ENCODE results near the gene RANBP10.

RANBP10 gene

GRCh38 chr16:67749436-67750078 is 56.8 kb downstream of the RANBP10 start:
- Histone ChIP-seq H3K36me3 (ENCODE audit: insufficient read depth, low read length) (peaks cover 19% of the 10 kb centered on the region; the same call in 1 of the 2 replicates), H3K79me2 (ENCODE audit: insufficient read depth, low read length) (no peaks in the 10 kb centered on the region), H3K4me3 (ENCODE audit: low read length, poor library complexity, severe bottlenecking) (no peak overlapping the region), H3K4me2 (ENCODE audit: low read depth, low read length, poor library complexity, severe bottlenecking) (no peak overlapping the region), H3F3A (ENCODE audit: low read depth) (no peaks in the 10 kb centered on the region), H4K20me1 (ENCODE audit: insufficient read depth, low read length, poor library complexity, severe bottlenecking) (no peaks in the 10 kb centered on the region), H3K9me3 (ENCODE audit: insufficient read depth, low read depth, low read length) (no peaks in the 10 kb centered on the region), H2AFZ (ENCODE audit: low read length) (no peak overlapping the region), H3K9me2 (replicated peaks; ENCODE audit: low read depth, low read length) (no peaks in the 10 kb centered on the region), H3K27me3 (ENCODE audit: insufficient read depth, low read length, poor library complexity, severe bottlenecking) (no peaks in the 10 kb centered on the region), H3K4me1 (ENCODE audit: insufficient read depth, low read length, poor library complexity, severe bottlenecking) (no peaks in the 10 kb centered on the region), H3K9ac (ENCODE audit: low read depth, low read length, poor library complexity, severe bottlenecking) (no peak overlapping the region)
- no peak for TF ChIP-seq EZH2phosphoT487 (IDR thresholded peaks at IDR 0.05; ENCODE audit: borderline replicate concordance)
- TF ChIP-seq CTCF (conservative IDR thresholded peaks at IDR 0.05; ENCODE audit: low read length), result no peak

- no peaks in the 10 kb centered on the region for H3F3A ChIP-seq (ENCODE audit: low read depth)
- H3K9me2 ChIP-seq (replicated peaks; ENCODE audit: low read depth, low read length), result no peaks in the 10 kb centered on the region
- TF ChIP-seq CTCF (conservative IDR thresholded peaks at IDR 0.05; ENCODE audit: low read length) (no peak), EZH2phosphoT487 (IDR thresholded peaks at IDR 0.05; ENCODE audit: borderline replicate concordance) (no peak)
- H3K79me2 ChIP-seq (ENCODE audit: insufficient read depth, low read length), result no peaks in the 10 kb centered on the region
- H3K4me3 ChIP-seq (ENCODE audit: low read length, poor library complexity, severe bottlenecking), result no peak overlapping the region
- no peaks in the 10 kb centered on the region for H3K27me3 ChIP-seq (ENCODE audit: insufficient read depth, low read length, poor library complexity, severe bottlenecking)
- no peak overlapping the region for H3K4me2 ChIP-seq (ENCODE audit: low read depth, low read length, poor library complexity, severe bottlenecking)
- no peak overlapping the region for H2AFZ ChIP-seq (ENCODE audit: low read length)
- peaks cover 26% of the 10 kb centered on the region; the same call in 1 of the 2 replicates for H3K36me3 ChIP-seq (ENCODE audit: insufficient read depth, low read length)
- H3K9me3 ChIP-seq (ENCODE audit: insufficient read depth, low read depth, low read length), result no peaks in the 10 kb centered on the region
- H3K4me1 ChIP-seq (ENCODE audit: insufficient read depth, low read length, poor library complexity, severe bottlenecking), result no peaks in the 10 kb centered on the region
- no peaks in the 10 kb centered on the region for H4K20me1 ChIP-seq (ENCODE audit: insufficient read depth, low read length, poor library complexity, severe bottlenecking)
- H3K9ac ChIP-seq (ENCODE audit: low read depth, low read length, poor library complexity, severe bottlenecking), result no peak overlapping the region
Observed at GRCh38 chr16:67748834-67749233, 57.5 kb downstream of the RANBP10 start.

- no peaks in the 10 kb centered on the region for H3K27me3 ChIP-seq (ENCODE audit: insufficient read depth, low read length, poor library complexity, severe bottlenecking)
- H4K20me1 ChIP-seq (ENCODE audit: insufficient read depth, low read length, poor library complexity, severe bottlenecking), result no peaks in the 10 kb centered on the region
- H3K9me3 ChIP-seq (ENCODE audit: insufficient read depth, low read depth, low read length), result no peaks in the 10 kb centered on the region
- no peaks in the 10 kb centered on the region for H3K79me2 ChIP-seq (ENCODE audit: insufficient read depth, low read length)
- H3F3A ChIP-seq (ENCODE audit: low read depth), result no peaks in the 10 kb centered on the region
- peaks cover 31% of the 10 kb centered on the region; the same call in 1 of the 2 replicates for H3K36me3 ChIP-seq (ENCODE audit: insufficient read depth, low read length)
- no peaks in the 10 kb centered on the region for H3K4me1 ChIP-seq (ENCODE audit: insufficient read depth, low read length, poor library complexity, severe bottlenecking)
- no peak overlapping the region for H2AFZ ChIP-seq (ENCODE audit: low read length)
- no peak overlapping the region for H3K9ac ChIP-seq (ENCODE audit: low read depth, low read length, poor library complexity, severe bottlenecking)
- H3K9me2 ChIP-seq (replicated peaks; ENCODE audit: low read depth, low read length), result no peaks in the 10 kb centered on the region
- TF ChIP-seq EZH2phosphoT487 (IDR thresholded peaks at IDR 0.05; ENCODE audit: borderline replicate concordance) (no peak), CTCF (conservative IDR thresholded peaks at IDR 0.05; ENCODE audit: low read length) (no peak)
- no peak overlapping the region for H3K4me2 ChIP-seq (ENCODE audit: low read depth, low read length, poor library complexity, severe bottlenecking)
- no peak overlapping the region for H3K4me3 ChIP-seq (ENCODE audit: low read length, poor library complexity, severe bottlenecking)
Observed at GRCh38 chr16:67746846-67747245, 59.5 kb downstream of the RANBP10 start.

Measured in Loucy (cell line).